Stimulated activated naive CD8-positive, alpha-beta T cell treated with anti-CD3 and anti-CD28 coated beads, Interleukin-15, Interleukin-2, amounts not matched to agents 100 ng/mL and 50 ng/mL, for 24 hours (primary cell): ENCODE results near the gene TRAF4.
A peak's percentile ranks its signal among the peaks of the same experiment; 100 is the strongest.
"Not testable (repeated sequence)": the region's sequence is repeated elsewhere in the genome, so short reads cannot be mapped to it uniquely, and the experiment has no call there.

Experiments used
- H3K27ac Mint-ChIP-seq: one replicate; pipeline ENCODE4 v1.8.0; 2021; ENCODE audit warnings: mild to moderate bottlenecking, mixed read lengths
- H3K27me3 Mint-ChIP-seq: one replicate; pipeline ENCODE4 v1.8.0; 2021; ENCODE audit warnings: mixed read lengths
- H3K36me3 Mint-ChIP-seq: one replicate; pipeline ENCODE4 v1.8.0; 2021; ENCODE audit warnings: low read depth, mixed read lengths
- H3K4me1 Mint-ChIP-seq: one replicate; pipeline ENCODE4 v1.8.0; 2021; ENCODE audit warnings: low read depth, mixed read lengths
- H3K4me3 Mint-ChIP-seq: one replicate; pipeline ENCODE4 v1.8.0; 2021; ENCODE audit warnings: mild to moderate bottlenecking, mixed read lengths
- H3K9me3 Mint-ChIP-seq: one replicate; pipeline ENCODE4 v1.8.0; 2021; ENCODE audit warnings: mixed read lengths

The TRAF4 gene

DNA sequence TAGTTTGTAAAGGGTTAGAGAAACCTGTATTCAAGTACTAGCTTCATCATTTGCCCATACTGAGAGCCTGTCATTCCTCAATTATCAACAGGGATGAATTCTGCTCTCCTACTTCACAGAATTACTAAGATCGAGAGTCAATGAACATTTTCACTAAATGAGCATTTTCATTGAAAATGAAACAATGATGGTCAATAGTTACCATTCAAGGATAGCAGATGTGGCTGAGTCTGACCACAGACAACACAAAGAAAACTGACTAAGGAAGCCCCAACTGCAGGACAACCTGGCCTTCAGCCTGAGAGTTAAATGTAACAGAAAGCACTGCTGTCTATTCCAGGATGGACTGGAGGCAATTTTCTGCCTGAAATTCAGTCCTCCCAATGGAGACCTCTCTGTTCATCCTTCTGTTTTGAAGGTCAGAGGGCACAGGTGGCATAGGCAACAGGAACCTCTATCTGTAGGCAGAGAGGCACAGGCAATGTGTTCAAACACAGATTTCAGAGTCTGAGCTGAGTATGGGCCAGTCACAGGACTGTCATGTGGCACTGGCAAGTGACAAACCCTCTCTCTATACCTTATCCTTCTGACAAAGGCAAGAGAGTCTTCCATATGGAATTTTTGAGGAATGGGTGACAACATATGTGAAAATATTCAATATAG lies 19.5 kb downstream of the TRAF4 start:
- H3K4me1 Mint-ChIP-seq = peaks cover 16% of the 10 kb centered on the region
- no peak overlapping the region for H3K4me3 Mint-ChIP-seq
- H3K36me3 Mint-ChIP-seq = peaks cover 41% of the 10 kb centered on the region
- H3K9me3 Mint-ChIP-seq = no peaks in the 10 kb centered on the region
- H3K27me3 Mint-ChIP-seq = no peaks in the 10 kb centered on the region
- H3K27ac Mint-ChIP-seq = peak overlapping the region; percentile 41

DNA sequence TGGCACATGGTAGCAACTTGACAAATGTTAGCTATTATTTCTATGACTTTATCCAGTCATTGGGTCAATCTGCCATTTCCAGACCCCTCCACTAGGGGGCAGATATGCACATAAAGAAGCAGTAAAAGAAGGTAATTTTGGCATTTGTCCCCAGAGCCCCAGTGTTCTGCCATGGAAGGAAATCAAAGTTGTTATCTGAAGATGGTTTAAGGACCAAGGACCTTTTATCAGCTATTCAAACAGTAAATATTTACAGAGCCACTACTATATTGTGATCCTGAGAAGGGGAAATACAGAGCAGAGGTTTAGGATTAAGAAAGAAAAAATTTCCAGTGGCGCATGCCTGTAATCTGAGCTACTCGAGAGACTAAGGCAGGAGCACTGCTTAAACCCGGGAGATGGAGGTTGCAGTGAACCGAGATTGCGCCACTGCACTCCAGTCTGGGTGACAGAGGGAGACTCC lies 20.0 kb downstream of the TRAF4 start:
- no peaks in the 10 kb centered on the region for H3K9me3 Mint-ChIP-seq
- H3K4me3 Mint-ChIP-seq = no peak overlapping the region
- H3K36me3 Mint-ChIP-seq = peaks cover 38% of the 10 kb centered on the region
- no peaks in the 10 kb centered on the region for H3K27me3 Mint-ChIP-seq
- H3K27ac Mint-ChIP-seq = no peak overlapping the region
- peaks cover 16% of the 10 kb centered on the region for H3K4me1 Mint-ChIP-seq

DNA sequence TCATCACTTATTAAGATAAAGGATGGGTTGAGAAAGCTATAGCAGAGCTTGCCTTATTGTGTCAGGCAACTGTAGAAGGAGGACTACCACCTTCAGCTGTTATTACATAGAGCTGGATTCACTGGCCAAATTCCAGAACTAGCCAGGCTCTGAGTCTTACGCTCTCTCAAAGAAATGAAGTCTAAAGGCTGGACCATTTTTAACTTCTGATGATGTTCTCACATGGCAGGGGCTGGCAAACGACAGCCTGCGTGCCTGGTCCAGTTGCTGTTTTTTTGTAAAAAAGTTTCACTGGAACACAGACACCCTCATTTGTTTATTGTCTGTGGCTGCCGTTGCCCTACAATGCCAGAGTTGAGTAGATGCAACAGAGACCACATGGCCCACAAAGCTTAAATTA lies 21.2 kb downstream of the TRAF4 start:
- H3K4me1 Mint-ChIP-seq = peaks cover 16% of the 10 kb centered on the region
- no peak overlapping the region for H3K4me3 Mint-ChIP-seq

DNA sequence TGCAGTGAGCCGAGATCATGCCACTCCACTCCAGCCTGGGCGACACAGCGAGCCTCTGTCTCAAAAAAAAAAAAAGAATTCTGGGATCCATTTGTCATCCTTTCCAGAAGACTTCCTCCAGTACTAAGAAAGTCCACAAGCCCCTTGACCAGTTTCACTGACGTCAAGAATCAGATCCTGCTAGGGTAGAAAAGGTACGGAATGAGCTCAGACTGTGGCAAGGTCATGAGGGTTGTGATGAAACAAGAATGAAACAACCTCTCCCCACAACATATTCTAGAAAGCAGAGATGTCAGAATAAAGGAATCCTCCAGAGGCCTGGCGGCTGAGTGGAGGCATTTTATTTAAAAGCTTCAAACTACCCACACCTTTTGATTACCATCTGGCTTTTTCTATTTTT lies 29.9 kb downstream of the TRAF4 start:
- Mint-ChIP-seq H3K4me1 (peaks cover 29% of the 10 kb centered on the region), H3K36me3 (peaks cover 11% of the 10 kb centered on the region), H3K27me3 (no peaks in the 10 kb centered on the region), H3K9me3 (no peaks in the 10 kb centered on the region), H3K27ac (peak overlapping the region; percentile 11), H3K4me3 (no peak overlapping the region)

More for the DNA sequence above, 21.2 kb downstream of the TRAF4 start:
- no peak overlapping the region for H3K27ac Mint-ChIP-seq
- peaks cover 31% of the 10 kb centered on the region for H3K36me3 Mint-ChIP-seq
- no peaks in the 10 kb centered on the region for H3K9me3 Mint-ChIP-seq
- H3K27me3 Mint-ChIP-seq = no peaks in the 10 kb centered on the region

DNA sequence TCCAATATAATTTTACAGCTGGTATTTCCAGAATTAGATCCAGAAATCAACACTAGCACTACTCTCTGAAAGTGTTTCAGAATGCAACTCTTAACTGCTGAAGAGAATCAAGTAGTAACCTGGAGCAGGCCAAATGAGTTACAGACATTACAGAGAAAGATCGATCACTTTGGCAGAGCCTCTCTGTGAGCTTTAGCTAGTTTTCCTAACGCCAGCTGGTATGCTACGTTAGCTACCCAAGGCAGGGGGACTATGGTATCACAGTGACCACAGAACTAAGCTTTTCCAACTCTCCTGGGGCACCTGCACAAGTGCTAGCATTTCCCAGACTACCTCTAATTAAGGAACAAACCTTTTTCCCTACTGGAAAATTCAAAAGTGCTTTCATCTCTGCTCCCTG lies 30.4 kb downstream of the TRAF4 start:
- Mint-ChIP-seq H3K27ac (peak overlapping the region; percentile 11), H3K9me3 (no peaks in the 10 kb centered on the region), H3K36me3 (peaks cover 15% of the 10 kb centered on the region), H3K4me1 (peaks cover 33% of the 10 kb centered on the region), H3K27me3 (no peaks in the 10 kb centered on the region), H3K4me3 (no peak overlapping the region)

DNA sequence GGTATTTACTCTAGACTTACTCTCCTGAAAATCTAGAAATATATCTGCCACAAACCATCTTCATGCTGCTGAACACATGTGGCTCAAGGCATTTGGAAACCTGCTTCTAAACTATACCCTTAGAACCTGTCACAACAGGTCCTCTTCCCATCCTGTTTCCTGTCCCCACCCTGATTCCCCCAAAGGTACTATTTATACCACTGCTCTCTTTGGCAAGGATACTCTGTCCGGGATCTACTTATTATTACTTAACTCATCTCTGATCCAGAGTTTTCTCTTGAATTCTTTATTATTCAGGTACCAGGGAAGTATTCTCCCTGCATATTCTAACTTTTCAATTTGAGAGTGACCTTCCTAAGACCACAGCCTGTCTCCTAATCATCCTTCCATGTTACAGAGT lies 33.4 kb downstream of the TRAF4 start:
- Mint-ChIP-seq H3K27me3 (no peaks in the 10 kb centered on the region), H3K4me1 (peaks cover 32% of the 10 kb centered on the region), H3K4me3 (no peak overlapping the region), H3K9me3 (no peaks in the 10 kb centered on the region), H3K27ac (peak overlapping the region; percentile 1), H3K36me3 (peaks cover 27% of the 10 kb centered on the region)

DNA sequence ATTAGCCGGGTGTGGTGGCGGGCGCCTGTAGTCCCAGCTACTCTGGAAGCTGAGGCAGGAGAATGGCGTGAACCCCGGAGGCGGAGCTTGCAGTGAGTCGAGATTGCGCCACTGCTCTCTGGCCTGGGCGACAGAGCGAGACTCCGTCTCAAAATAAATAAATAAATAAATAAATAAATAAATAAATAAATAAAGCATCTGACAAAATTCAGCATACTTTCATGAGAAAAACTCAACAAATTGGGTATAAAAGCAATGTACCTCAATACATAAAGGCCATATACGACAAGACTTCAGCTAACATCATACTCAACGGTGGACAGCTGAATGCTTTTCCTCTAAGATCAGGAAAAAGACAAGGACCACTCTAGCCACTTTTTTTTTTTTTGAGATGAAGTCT lies 35.8 kb downstream of the TRAF4 start:
- not testable (repeated sequence) for H3K4me3 Mint-ChIP-seq, H3K27me3 Mint-ChIP-seq, H3K9me3 Mint-ChIP-seq, H3K27ac Mint-ChIP-seq
- peaks cover 17% of the 10 kb centered on the region for H3K36me3 Mint-ChIP-seq
- H3K4me1 Mint-ChIP-seq = peaks cover 32% of the 10 kb centered on the region

DNA sequence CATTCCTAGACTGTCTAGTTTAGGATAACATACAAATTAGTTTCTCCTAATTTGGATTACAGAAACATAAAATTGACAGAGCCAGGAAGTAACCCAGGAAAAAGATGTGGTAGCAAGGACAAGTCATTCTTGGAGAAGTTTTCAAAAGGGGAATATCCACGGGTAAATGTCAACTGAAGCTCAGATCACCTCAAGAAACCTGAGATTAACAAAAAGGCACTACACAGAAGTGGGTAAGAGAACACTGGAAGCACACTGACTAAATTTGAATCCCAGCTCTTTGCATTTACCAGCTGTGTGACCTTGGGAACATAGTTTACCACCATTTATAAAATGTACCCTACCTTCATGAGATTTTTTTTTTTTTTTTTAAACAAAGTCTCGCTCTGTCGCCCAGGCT lies 39.4 kb downstream of the TRAF4 start:
- H3K27ac Mint-ChIP-seq = peak overlapping the region; percentile 48
- H3K4me1 Mint-ChIP-seq = peaks cover 18% of the 10 kb centered on the region
- H3K4me3 Mint-ChIP-seq = no peak overlapping the region
- peaks cover 17% of the 10 kb centered on the region for H3K36me3 Mint-ChIP-seq
- no peaks in the 10 kb centered on the region for H3K9me3 Mint-ChIP-seq
- no peaks in the 10 kb centered on the region for H3K27me3 Mint-ChIP-seq

DNA sequence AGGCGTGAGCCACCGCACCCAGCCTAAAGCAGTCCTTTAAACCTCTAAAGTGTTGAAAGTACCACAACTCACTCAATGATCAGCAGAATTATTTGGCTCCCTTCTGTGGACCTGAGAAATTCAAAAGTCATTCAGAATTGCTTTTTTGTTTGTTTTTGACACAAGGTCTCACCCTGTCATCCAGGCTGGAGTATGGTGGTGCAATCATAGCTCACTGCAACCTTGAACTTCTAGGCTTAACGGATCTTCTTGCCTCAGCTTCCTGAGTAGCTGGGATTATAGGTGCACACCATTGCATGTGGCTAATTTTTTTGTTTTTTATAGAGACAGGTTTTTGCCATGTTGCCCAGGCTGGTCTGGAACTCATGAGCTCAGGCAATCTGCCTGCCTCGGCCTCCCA lies 44.3 kb downstream of the TRAF4 start:
- H3K27ac Mint-ChIP-seq = no peak overlapping the region
- peaks cover 20% of the 10 kb centered on the region for H3K4me1 Mint-ChIP-seq
- H3K9me3 Mint-ChIP-seq = no peaks in the 10 kb centered on the region
- no peaks in the 10 kb centered on the region for H3K27me3 Mint-ChIP-seq
- H3K36me3 Mint-ChIP-seq = peaks cover 13% of the 10 kb centered on the region
- no peak overlapping the region for H3K4me3 Mint-ChIP-seq

DNA sequence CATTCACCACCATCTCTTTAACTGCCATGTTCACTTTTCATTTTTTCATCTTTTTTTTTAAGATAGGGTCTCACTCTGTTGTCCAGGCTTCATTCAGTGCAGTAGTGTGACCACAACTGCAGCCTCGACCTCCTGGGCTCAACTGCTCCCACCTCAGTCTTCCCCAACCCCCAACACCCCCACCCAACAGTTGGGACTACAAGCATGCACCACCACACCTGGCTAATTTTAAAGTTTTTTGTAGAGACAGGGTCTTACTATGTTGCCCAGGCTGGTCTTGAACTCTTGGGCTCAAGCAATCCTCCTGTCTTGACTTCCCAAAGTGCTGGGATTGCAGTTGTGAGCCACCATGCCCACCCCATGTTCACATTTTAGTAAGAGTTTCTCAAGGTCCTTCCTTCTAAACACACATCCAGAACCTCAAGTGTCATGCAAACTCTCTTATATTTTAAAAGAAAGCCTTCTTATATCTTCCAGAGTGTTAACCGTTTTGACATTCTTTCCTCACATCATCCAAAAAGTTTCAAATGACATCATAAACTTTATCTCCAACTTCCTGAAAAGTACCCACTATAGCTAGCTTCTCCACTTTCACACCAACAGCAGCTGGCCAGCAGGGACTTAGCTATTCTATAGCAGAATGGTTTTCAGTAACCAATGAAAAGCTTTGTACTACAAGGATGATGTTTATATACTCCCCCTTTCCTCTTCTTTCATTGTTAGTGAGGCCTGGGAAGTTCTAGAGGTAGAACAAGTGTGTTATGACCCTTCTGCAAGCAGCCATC lies 49.3 kb downstream of the TRAF4 start:
- Mint-ChIP-seq H3K4me1 (peaks cover 14% of the 10 kb centered on the region), H3K9me3 (no peaks in the 10 kb centered on the region), H3K36me3 (peaks cover 18% of the 10 kb centered on the region), H3K27me3 (no peaks in the 10 kb centered on the region), H3K27ac (peak overlapping the region; percentile 0), H3K4me3 (no peak overlapping the region)

DNA sequence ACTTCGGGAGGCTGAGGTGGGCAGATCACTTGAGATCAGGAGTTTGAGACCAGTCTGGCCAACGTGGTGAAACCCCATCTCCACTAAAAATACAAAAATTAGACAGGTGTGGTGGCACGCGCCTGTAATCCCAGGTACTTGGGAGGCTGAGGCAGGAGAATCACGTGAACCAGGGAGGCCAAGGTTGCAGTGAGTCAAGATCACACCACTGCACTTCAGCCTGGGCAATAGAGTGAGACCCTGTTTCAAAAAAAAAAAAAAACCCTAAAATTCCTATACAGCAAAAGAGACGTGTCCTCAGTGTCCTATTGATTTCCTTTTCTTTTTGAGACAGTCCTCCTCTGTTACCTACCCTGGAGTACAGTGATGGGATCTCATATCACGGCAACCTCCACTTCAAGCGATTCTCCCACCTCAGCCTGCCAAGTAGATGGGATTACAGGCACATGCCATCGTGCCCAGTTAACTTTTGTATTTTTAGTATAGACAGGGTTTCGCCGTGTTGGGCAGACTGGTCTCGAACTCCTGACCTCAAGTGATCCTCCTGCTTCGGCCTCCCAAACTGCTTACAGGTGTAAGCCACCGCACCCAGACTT lies 51.1 kb downstream of the TRAF4 start:
- H3K36me3 Mint-ChIP-seq = peaks cover 10% of the 10 kb centered on the region
- H3K9me3 Mint-ChIP-seq, H3K27me3 Mint-ChIP-seq, H3K4me1 Mint-ChIP-seq, H3K4me3 Mint-ChIP-seq, H3K27ac Mint-ChIP-seq: not testable (repeated sequence)

DNA sequence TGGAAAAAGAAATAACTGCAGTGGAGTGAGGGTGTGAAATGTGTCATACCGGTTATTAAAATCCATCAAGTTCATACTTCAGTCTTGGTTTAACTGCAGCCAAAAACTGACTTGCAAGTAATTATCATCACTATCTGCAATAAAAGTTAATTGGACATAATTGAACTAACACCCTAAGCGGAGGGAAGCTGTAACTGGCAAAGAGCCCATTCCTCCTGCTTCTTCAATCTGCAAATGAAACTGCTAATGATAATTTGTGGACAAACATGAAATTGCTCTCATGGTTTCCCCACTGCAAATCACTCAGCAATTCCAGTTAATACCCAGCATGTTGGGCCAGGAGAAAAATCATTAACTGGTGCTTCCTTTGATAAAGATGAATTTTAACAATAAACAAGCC lies 52.3 kb downstream of the TRAF4 start:
- H3K27me3 Mint-ChIP-seq = no peaks in the 10 kb centered on the region
- no peak overlapping the region for H3K27ac Mint-ChIP-seq
- no peak overlapping the region for H3K4me3 Mint-ChIP-seq
- H3K4me1 Mint-ChIP-seq = peaks cover 3% of the 10 kb centered on the region
- H3K36me3 Mint-ChIP-seq = peaks cover 5% of the 10 kb centered on the region
- H3K9me3 Mint-ChIP-seq = no peaks in the 10 kb centered on the region
